Measurements from ENCODE around the gene LURAP1L.

GRCh38 chr9:12740845-12741244, 34.0 kb upstream of the LURAP1L start:
- TF ChIP-seq POLR2A (IDR thresholded peaks at IDR 0.05) (no peak), EP300 (IDR thresholded peaks at IDR 0.05) (no peak)

Data from ovary (tissue), 1 donor.